ES-I3 (cell line): Measurements from ENCODE around the gene SNED1.

ENCODE experiments used
- H3K36me3 ChIP-seq: 2 replicates; pipeline ENCODE4 v1.6.1; 2013; ENCODE audit warnings: mild to moderate bottlenecking, low read length, control low read depth, moderate library complexity; ENCODE audit not compliant: insufficient read depth
- H3K4me1 ChIP-seq: 2 replicates; pipeline ENCODE4 v1.6.1; 2013; ENCODE audit warnings: mild to moderate bottlenecking, control low read depth, low read length; ENCODE audit not compliant: insufficient read depth
- H3K9ac ChIP-seq: 2 replicates; pipeline ENCODE4 v1.6.1; 2013; ENCODE audit warnings: low read depth, mild to moderate bottlenecking, low read length, moderate library complexity
- H3K9me3 ChIP-seq: 2 replicates; pipeline ENCODE4 v1.6.1; 2013; ENCODE audit warnings: mild to moderate bottlenecking, low read length, moderate library complexity; ENCODE audit not compliant: control insufficient read depth, insufficient read depth

SNED1 gene

DNA sequence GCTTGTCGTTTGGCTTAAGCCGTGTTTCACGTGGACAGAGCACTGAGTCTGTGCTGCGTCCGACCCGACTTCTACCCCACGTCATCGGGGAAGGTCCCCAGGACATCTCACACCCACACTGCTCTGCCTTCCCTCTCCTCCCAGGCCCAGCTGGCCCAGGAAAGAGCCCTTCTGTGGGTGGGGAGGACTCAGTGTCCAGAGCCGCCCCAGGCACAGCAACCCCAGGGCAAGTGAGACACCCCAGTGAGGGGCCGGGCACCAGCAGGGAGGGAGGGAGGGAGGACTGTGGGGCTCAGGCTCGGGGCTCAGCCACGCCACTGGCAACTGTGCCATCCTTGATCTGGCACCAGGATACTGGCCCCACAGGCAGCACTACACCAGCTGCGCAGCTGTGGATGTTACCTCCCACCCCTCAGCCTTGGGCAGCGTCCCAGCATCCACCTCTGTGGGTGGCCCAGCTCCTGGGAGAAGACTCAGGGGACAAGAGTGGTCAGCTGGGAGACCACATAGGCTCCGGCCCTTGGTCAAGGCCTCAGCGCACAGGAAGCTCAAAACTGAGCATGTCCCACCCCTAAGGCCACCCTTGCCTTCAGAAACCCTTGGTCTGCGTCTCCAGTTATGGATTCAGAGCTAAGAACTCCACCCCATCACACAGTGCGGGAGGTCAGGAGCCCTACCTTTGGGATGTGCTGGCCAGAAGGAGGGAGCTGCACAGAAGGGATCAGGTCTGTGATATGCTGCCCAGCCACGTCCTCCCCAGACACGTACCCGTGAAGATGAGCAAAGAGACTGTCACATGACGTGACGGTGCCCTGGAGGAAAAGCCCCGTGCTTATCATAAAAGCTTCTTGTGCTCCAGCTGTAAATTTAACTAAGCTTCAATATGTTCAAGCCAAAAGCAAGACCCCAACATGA, 139.1 kb downstream of the SNED1 start:
- no peaks in the 10 kb centered on the region for H3K4me1 ChIP-seq
- H3K36me3 ChIP-seq: no peaks in the 10 kb centered on the region; the same call in none of the 2 replicates
- H3K9me3 ChIP-seq: no peaks in the 10 kb centered on the region
- no peak overlapping the region for H3K9ac ChIP-seq

DNA sequence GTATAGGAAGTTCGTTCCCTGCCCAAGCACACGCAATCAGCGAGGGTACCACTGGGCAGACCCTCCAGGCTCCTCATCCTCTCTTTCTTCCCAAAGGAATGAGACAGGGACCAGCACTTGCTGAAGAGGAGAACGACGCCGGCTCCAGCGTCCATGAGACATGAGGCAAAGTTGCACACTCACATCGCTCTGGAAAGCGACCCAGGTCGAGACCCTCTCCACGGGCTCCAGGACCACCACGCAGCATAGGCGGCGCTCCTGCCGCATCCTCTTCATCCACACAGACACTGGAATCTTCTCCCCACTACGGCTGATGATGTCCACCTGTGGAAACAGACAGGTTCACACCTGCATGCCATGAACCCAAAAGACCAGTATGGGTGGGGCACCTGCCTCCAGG, 140.1 kb downstream of the SNED1 start:
- no peak overlapping the region for H3K9ac ChIP-seq
- H3K9me3 ChIP-seq: no peaks in the 10 kb centered on the region
- H3K36me3 ChIP-seq: no peaks in the 10 kb centered on the region; the same call in none of the 2 replicates
- no peaks in the 10 kb centered on the region for H3K4me1 ChIP-seq

DNA sequence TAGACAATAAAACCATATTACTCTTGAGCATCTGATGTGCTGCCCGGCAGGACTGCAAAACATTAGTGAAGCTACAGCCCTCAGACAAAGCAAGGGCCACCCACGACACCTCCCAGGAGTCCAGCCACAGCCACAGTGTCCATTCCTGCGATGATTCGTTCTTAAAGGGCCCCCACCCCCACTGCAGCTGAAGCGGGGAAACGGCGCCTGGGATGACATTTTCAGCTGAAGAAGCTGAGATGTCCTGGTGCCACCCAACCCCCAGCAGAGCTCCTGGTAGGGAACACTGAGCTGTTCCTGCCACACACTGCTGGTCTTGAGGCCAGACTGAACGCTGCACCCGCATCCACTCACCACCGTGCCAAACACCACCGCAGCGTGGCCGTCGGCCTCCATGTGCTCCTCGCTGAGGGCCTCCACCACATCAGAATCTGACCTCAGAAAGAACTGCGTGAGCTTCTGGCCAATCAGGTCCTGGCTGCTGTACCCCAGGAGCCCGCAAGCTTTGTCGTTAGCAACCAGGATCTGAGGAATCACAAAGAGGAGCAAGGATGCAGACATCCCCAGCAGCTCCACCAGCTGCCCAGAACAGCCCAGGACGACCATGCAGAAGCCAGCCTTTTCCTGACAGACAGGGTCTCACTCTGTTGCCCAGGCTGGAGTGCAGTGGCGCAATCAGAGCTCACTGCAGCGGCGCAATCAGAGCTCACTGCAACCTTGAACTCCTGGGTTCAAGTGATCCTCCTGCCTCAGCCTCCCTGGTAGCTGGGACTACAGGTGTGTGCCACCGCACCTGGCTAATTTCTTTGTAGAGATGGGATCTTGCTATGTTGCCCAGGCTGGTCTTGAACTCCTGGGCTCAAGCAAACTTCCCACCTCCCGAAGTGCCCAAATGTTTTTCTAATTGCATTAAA, 141.4 kb downstream of the SNED1 start:
- no peaks in the 10 kb centered on the region for H3K9me3 ChIP-seq
- no peaks in the 10 kb centered on the region for H3K4me1 ChIP-seq
- no peak overlapping the region for H3K9ac ChIP-seq
- H3K36me3 ChIP-seq: no peaks in the 10 kb centered on the region; the same call in none of the 2 replicates

DNA sequence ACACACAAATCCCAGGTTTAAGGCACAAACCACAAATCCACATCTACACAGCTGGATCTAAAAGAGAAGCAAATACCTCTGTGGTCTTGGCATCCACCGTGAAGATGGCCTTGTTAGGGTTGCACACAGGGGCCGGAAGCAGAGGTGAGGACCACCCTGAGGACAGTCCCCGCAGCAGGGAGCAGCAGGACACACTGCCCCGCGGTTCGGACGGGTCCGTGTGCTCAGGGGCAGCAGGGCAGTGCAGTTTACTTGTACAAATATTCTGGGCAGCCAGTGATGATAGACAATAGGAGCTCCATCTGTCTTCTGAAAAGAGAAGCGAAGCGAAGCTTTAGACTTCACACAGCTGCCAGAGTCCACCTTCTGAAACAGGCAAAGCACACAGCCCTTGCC, 142.0 kb downstream of the SNED1 start:
- H3K9me3 ChIP-seq: no peaks in the 10 kb centered on the region
- H3K9ac ChIP-seq: no peak overlapping the region
- H3K36me3 ChIP-seq: no peaks in the 10 kb centered on the region; the same call in none of the 2 replicates
- H3K4me1 ChIP-seq: no peaks in the 10 kb centered on the region

DNA sequence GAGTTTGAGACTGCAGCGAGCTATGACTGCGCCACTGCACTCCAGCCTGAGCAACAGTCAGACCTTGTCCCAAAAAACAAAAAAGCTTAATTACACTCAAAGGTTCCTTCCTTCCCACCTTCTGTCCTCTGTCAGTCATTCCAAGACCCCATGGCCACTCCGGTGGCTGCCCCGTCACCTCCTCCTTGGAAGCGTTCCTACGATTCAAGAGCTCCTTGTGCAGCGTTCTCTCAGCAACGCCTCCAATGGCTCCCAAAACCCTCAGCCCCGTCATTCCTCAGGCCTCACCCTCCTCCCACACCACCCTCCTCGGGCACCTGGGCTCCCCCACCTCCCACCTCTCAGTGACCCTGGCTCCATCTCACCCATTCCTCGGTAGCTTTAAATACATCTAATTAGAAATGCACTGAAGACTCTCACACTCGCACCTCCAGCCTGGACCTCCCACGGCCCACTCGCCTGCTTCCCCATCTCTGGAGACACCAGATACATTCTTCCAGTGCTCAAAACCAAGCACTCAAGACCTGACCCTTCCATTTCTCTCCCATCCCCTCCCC, 142.9 kb downstream of the SNED1 start:
- Histone ChIP-seq H3K9ac (no peak overlapping the region), H3K4me1 (no peaks in the 10 kb centered on the region), H3K36me3 (no peaks in the 10 kb centered on the region; the same call in none of the 2 replicates), H3K9me3 (no peaks in the 10 kb centered on the region)

DNA sequence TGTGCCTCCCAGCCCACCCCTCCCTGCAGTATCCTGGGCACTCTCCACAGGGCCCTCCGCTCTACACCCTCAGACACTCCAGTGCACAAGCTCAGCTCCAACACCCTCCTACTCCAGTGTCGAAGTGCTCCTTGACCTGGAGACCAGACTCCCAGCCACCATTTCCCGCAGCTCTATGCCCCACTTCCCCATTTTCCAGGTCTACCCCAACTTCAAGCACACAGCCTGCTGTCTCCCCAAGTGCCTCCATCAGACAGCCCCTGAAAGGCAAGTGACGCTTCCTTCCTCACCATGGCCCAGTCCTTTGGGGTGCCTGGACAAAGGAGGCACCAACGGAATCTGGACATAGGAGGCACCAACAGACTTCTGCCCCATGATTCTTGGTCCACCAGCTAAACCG, 143.6 kb downstream of the SNED1 start:
- Histone ChIP-seq H3K9ac (no peak overlapping the region), H3K9me3 (no peaks in the 10 kb centered on the region), H3K36me3 (no peaks in the 10 kb centered on the region; the same call in 1 of the 2 replicates), H3K4me1 (no peaks in the 10 kb centered on the region)

DNA sequence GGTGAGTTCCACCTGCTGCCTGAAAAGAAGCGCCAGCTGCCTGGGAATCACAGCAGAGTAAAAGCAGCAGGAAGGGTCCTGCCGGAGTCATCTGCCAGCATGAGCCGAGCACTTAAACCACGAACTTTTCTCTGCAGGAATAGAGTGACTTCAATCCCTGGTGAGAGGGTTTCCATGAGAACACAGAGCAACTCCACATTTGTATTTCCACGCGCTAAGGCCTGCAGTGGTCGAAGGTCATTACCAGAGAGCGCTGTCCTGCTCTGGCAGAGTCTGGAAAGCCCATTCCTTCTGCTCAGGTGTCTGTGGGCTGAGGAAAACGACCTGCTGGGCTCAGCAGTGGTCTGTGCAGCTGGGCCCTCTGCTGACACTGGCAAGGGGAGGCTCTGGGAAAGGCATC, 144.2 kb downstream of the SNED1 start:
- Histone ChIP-seq H3K9me3 (no peaks in the 10 kb centered on the region), H3K36me3 (no peaks in the 10 kb centered on the region; the same call in 1 of the 2 replicates), H3K9ac (no peak overlapping the region), H3K4me1 (no peaks in the 10 kb centered on the region)
